Right lung (tissue), 10 donors: ENCODE data around the gene MIEF2. TPM values are rescaled to one million over a fixed set of nuclear protein-coding genes. Genes with fewer than 3 reads are reported as not detected.
A peak's percentile ranks its signal among the peaks of the same experiment; 100 is the strongest.
"Not testable (repeated sequence)": the region's sequence is repeated elsewhere in the genome, so short reads cannot be mapped to it uniquely, and the experiment has no call there.

Source experiments
- DNase-seq, 2 donors: peaks; one replicate each; pipeline ENCODE4 v3.0.0-alpha.2; 2013
- long read RNA-seq, 8 donors: transcript quantifications; one replicate each; lab custom pipeline, GENCODE V29; 2026
- polyA plus RNA-seq, 5 donors: library from polyadenylated mRNA; unstranded; fragments of 120-200 nt; gene quantifications; one replicate each; pipeline versions ENCODE4 v1.2.1 to v1.2.3, GENCODE V29; 2013; ENCODE audit warnings: inconsistent platforms in 1 of 5, low replicate concordance in 1 of 5; ENCODE audit not compliant: insufficient read length in 5 of 5, insufficient read depth in 1 of 5

The MIEF2 gene, protein sequence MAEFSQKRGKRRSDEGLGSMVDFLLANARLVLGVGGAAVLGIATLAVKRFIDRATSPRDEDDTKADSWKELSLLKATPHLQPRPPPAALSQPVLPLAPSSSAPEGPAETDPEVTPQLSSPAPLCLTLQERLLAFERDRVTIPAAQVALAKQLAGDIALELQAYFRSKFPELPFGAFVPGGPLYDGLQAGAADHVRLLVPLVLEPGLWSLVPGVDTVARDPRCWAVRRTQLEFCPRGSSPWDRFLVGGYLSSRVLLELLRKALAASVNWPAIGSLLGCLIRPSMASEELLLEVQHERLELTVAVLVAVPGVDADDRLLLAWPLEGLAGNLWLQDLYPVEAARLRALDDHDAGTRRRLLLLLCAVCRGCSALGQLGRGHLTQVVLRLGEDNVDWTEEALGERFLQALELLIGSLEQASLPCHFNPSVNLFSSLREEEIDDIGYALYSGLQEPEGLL
- 10 to 100 TPM in 3 of 5 donors, 1 to 10 TPM in 2; 7.3 to 12.9 (median 10.3) TPM for polyA plus RNA-seq
- long read RNA-seq, donor 1, transcript MIEF2-201 (4 exons, 3,364 nt) = major isoform, 8 of 9 reads
- long read RNA-seq, donor 1, partial matches to known transcripts = 0 of 9 reads
- long read RNA-seq, donor 1, other reads (novel, unspliced or antisense) = 0 of 9 reads
- long read RNA-seq, donor 2, partial matches to known transcripts = 0 of 3 reads
- long read RNA-seq, donor 2, other reads (novel, unspliced or antisense) = 0 of 3 reads
- long read RNA-seq, donor 3, transcript MIEF2-201 (4 exons, 3,364 nt) = major isoform, 5 of 6 reads
- long read RNA-seq, donor 3, partial matches to known transcripts = 0 of 6 reads
- long read RNA-seq, donor 3, other reads (novel, unspliced or antisense) = 0 of 6 reads
- long read RNA-seq, donor 4, transcript MIEF2-201 (4 exons, 3,364 nt) = major isoform, 5 of 6 reads
- long read RNA-seq, donor 4, partial matches to known transcripts = 0 of 6 reads
- long read RNA-seq, donor 4, other reads (novel, unspliced or antisense) = 0 of 6 reads
- long read RNA-seq, donor 5, transcript MIEF2-201 (4 exons, 3,364 nt) = major isoform, 6 of 8 reads
- long read RNA-seq, donor 5, partial matches to known transcripts = 0 of 8 reads
- long read RNA-seq, donor 5, other reads (novel, unspliced or antisense) = 0 of 8 reads
- long read RNA-seq, donor 6, transcript MIEF2-201 (4 exons, 3,364 nt) = major isoform, 5 of 6 reads
- long read RNA-seq, donor 6, partial matches to known transcripts = 0 of 6 reads
- long read RNA-seq, donor 6, other reads (novel, unspliced or antisense) = 0 of 6 reads
- long read RNA-seq, donor 7, transcript MIEF2-201 (4 exons, 3,364 nt) = major isoform, 7 of 7 reads
- long read RNA-seq, donor 7, partial matches to known transcripts = 0 of 7 reads
- long read RNA-seq, donor 7, other reads (novel, unspliced or antisense) = 0 of 7 reads
- long read RNA-seq, donor 8, partial matches to known transcripts = 0 of 1 reads
- long read RNA-seq, donor 8, other reads (novel, unspliced or antisense) = 0 of 1 reads

DNA sequence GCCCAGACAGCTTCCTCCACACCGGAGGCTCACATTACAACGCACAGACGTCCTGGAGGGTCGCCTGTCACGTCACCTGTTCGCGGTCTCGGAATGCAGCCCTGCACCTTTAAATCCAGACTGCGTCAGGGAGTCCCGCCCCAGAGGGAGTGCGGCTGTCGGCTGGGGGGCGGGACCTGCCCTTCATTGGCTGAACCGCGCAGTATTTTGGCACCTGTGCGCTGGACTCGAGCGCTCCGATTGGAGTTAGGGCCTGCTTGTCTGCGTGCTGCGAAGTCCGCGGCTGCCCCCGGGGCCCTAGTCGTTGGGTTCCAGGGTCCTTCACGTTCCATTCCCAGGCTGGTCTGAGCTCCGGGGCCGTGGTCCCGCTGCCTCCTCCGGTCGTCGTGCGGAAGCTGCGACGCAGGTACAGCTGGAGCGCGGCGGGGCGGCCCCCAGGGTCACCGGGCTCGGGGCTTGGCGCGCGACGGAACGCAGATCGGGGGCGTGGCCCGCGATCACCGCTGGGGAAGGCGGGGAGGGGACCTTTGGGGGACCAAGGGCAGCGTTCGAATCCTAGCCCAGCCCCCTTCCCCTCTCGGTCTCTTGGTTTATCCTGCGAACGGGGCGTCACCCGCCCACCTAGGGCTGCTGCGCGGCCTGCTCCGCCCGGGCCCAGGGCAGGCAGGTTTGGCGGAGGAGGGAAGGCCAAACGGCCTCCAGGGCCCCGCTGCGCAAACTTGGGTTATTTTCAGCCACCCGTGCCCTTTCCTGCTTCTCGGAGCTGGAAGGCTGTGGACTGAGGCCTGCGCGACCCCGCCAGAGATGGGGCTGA lies at the start of gene MIEF2:
TSS of gene MIEF2 (plus strand) at position 331 of the 814 bp plus-strand sequence. CDS start 2,059 bp downstream, outside the sequence.
- peak; percentile 94 to 95 for DNase-seq

DNA sequence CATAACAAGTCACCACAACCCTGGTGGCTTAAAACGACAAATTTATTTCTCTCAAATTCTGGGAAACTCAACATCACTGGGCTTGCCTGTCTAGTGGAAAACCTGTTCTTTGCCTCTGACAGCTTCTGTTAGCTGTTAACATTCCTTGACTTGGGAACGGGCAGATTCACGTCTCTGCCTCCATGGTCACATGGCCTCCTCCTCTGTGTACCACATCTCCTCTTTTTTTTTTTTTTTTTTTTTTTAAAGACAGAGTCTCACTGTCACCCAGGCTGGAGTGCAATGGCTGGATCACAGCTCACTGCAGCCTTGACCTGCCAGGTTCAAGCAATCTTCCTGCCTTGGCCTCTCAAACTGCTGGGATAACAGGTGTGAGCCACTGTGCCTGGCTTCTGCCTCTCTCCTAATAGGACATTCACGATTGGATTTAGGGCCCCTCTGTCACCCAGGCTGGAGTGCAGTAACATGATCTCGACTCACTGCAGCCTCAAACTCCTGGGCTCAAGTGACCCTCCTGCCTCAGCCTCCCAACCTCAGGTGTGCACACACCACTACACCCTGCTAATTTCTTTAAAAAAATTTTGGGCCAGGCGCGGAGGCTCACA lies 46.7 kb upstream of the MIEF2 start:
- no peak for DNase-seq

DNA sequence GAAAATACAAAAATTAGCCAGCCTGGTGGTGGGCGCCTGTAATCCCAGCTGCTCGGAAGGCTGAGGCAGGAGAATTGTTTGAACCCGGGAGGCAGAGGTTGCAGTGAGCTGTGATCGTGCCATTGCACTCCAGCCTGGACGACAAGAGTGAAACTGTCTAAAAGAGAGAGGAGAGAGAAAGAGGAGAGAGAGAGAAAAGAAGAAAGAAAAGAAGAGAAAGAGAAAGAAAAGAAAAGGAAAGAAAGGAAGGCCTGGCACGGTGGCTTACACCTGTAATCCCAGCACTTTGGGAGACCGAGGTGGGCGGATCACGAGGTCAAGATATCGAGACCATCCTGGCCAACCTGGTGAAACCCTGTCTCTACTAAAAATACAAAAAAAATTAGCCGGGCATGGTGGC lies 43.6 kb upstream of the MIEF2 start:
- not testable (repeated sequence) for DNase-seq

DNA sequence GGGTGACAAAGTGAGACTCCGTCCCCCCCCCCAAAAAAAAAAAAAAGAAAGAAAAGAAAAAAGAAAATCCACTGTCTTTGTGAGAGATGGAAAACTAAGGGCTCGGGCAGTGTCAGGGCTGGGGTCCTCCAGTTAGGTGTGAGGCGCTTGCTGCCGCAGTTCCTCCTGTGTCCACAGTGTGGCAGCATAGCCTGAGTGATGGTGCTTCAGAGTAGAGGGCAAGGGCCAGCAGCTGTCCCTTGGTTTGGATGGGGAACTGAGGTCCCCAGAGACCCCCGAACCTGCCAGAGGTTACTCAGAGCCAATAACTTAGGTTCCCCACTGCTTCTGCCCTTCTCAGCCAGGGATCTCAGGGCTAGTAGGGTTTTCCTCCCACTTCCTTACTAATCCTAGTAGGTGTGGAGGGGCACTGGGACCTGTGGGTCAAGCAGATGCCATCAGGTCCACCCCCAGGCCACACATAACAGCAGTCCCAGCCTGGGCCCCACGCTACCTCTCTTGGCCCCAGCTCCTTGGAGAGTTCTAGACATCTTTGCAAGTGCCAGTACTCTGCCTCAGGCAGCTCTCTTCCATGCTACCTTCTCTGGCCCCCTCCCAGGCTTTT lies 42.9 kb upstream of the MIEF2 start:
- DNase-seq = peak; percentile 37 to 46

DNA sequence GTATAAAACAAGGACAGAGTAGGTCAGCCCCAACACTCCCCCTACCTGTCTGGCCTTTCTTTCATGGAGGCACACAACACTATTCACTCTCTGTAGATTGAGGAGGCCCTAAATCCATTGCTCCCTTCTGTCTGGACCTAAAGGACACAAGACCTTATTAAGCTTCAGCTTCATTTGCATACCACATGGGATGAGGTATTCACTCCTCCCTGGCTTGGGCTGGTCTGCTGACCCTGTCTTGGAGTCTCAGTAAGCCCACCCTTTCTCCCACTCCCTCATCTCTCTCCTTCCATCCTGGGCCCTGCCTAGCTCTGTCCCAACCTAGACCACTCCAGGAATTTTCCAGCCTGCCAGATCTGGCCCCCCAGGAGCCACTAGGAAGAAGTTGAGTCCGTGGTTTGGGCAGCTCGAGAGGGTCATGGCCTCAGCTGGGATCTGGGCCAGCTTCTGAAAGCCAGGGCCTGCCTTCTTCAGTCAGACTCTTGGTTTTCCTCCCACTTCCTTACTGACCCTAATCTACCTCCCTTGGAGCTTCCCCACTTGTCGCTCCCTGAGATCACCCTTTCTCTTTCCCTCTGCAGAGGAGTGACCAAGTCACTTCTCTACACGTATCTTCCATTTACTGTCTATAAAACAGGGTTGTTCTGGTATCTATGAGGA lies 41.6 kb upstream of the MIEF2 start:
- DNase-seq = peak; percentile 23 to 36

DNA sequence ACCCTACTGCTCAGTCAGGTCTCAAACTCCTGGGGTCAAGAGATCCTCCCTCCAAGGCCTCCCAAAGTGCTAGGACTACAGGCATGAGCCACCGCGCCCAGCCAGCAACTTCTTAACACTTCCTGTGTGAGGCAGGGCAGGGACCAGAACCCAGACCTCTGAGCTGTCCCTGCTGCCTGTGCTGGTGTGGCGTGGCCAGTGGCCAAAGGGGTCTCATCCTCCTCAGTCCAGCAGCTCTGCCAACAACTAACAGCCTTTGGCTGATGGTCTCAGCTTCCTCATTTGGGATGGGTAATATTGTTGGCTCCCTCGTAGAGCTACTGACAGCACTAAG lies 36.4 kb upstream of the MIEF2 start:
- DNase-seq = no peak

DNA sequence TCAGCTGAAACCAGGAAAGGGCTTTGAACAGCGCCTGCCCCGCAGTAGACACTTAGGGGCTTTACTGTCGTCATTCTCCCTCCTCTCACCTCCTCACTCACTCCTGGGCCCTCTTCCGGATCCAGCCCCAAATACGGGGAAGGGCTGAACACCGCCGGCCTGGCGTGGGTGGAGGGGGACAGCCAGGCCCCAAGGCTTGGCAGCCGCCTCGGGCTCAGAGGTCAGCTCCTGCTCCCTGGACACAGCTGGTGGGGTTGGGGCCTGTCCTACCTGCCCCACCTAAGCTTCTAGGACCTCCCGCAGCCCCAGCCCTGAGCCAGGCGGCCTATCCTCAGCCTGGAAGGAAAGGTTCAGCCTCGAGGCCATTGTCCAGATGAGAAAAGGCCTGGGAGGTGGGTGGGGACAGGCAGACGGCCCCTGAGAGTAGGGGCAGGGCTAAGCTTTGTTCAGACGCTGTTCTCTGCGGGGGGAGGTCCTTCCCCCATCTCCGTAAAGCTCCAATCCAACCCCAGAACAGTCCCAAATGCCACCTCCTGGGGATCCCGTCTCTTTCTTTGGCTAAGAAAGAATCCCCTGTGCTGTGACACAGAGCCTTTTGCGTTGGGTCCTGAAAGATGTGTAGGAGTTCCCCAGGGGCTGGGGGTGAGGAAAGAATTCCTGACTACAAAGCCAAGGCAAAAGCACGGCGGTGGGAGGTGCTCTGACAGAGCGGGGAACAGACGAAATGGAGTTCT lies 35.9 kb upstream of the MIEF2 start:
- peak; percentile 31 to 45 for DNase-seq

DNA sequence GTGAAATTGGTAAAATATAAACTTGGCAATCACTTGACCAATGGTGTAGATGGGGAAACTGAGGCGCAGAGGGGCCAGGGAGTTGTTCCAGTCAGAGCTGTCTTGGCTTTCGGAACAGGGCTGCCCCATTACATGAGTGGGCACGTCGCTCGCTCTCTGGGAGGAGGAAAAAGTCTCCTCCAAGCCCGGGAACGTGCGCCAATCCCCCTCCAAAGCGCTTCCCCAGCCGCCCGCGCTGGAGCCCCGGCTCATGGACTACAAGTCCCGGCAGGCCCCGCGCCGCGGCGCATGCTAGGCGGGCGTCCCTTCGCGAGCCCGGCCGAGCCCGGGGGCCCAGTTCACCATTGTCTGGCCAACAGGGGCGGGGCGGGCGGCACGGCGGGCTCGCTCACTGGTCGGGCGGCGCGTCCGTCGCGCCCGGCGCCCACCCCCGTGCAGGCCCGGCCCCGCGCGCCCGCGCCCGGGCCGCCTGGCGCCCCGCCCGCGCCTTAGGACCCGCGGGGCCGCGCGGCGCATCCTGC lies 35.3 kb upstream of the MIEF2 start, which contains the start of gene LLGL1:
TSS of gene LLGL1 (plus strand) at position 515 of the 521 bp plus-strand sequence. CDS start 48 bp downstream, outside the sequence.
- DNase-seq = peak; percentile 95

DNA sequence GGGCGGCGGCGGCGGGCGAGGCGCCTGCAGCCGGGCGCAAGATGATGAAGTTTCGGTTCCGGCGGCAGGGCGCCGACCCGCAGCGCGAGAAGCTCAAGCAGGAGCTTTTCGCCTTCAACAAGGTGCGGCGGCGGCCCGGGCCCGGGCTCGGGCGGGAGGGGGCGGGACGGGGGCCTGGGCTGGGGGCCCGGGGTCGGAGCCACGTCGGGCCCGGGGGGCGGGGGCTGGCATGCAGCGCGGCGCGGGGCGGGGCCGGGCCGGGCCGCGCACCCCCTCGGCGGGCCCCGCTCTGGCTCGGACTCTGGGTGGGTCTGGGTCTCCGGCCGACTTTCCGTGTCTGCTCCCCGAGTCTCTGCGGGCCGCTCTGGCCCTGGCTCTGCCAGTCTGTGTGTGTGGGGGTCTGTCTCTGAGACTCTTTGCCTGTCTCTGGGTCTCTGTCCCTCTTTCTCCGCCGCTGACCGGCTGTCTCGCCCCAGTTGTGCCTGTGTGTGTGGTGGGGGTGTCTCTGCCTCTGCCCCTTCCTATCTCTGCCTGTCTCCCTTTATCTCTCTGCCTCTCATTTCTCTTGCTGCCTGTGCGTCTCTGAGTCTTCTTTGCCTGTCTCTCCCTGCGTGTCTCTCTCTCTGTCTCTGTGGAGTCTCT lies 34.7 kb upstream of the MIEF2 start:
- no peak for DNase-seq

DNA sequence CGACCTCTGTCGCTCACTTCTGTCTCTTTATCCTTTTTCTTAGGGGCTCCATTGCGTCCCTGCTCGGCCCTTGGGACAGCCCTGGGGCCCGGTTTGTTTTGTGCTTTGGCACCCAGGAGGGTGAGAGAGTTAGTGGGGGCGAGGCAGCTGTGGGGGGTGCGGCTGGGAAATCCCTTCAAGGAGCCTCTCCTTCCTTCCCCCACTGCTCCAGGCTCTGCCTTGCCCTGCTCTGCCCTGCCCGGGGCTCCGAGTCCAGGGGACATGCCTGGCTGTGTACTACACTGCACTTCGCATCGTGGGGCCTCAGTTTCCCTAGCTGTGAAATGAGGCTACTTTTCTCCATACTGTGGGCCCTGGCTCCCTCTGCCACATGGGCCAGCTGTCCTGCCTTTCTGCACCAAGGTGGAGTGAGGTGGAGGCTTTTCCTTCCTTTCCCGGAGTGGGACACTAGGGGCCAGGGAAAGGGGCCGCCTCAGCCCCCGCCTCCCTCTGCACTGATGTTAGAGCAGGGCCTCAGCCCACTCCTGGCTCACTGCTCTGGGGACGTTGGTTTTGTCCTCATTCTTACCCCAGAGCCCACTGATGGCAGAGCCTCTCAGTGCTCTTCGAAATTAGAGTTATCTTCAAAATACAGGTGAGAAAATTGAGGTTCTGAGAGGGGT lies 34.0 kb upstream of the MIEF2 start:
- no peak for DNase-seq

DNA sequence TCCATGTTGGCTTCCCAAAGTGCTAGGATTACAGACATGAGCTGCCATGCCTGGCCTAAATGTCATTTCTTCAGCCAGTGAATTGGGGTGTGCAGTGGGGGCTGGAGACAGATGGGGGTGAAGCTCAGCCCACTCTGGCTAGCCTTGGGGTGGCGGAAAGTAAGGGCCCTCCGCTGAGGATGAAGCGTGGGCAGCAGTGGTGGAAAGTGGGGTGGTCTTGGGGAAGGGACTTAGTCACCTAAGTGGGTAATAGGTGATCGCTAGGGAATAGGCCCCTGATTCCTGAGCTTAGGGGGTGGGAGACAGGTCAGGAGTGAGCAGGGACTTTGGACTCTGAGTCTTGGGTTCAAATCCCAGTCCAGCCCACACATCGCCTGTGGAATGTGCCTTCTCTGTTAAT lies 32.8 kb upstream of the MIEF2 start:
- no peak for DNase-seq

DNA sequence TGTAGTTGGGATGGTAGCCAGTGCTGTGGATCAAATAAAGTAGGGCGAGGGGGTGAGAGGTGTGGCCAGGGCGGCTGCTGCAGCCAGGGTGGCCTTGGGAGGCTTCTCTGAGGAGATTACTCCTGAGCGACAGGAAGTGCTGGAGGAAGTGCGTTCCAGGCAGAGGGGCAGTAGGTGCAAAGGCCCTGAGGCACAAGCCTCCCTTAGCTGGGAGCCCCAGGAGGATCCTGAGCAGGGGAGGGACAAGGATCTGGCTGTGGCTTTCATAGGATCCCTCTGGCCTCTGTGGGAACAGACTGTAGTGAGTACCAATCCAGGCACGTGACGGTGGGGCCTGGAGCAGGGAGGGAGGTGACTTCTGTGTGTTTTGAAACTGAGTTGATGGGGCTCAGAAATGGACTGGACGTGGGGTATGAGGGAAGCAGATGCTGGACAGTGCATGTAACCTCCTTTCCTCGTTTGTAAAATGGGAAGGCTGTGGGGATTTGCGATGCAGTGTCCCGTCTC lies 32.2 kb upstream of the MIEF2 start:
- DNase-seq = no peak

DNA sequence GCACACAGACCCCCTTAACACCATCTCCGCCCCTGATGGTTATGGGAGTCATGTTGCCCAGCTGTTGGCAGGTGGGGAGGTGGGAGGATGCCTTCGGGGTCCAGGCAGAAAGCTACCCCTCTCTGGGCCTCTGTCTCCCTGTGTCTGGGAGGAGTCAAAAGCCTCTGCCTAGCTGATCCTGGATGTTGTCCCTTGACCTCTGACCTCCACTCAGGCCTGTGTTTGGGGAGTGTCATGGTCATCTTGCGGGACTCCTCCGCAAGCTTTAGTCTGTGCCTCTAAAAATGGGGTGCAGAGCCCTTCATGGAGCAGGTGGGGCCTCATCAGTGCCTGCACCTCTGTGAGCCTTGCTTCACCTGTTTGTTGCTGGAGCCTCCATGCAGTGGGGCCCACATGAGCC lies 31.2 kb upstream of the MIEF2 start:
- DNase-seq = no peak

DNA sequence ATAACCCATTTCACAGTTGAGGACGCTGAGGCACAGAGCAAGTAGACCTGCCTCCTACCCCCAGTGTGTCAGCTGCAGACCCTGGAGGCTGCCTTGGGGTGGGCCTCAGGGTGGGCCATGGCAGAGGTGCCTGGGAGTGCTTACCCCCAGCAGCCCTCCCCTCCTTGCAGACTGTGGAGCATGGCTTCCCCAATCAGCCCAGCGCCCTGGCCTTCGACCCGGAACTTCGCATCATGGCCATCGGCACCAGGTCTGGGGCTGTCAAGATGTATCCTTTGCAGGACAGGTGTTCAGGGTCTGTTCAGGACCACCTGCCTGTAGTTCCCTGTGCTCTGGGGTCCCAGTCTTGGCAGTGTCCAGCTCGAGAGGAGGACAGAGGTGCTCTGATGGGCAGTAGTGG lies 30.7 kb upstream of the MIEF2 start:
- DNase-seq = no peak

DNA sequence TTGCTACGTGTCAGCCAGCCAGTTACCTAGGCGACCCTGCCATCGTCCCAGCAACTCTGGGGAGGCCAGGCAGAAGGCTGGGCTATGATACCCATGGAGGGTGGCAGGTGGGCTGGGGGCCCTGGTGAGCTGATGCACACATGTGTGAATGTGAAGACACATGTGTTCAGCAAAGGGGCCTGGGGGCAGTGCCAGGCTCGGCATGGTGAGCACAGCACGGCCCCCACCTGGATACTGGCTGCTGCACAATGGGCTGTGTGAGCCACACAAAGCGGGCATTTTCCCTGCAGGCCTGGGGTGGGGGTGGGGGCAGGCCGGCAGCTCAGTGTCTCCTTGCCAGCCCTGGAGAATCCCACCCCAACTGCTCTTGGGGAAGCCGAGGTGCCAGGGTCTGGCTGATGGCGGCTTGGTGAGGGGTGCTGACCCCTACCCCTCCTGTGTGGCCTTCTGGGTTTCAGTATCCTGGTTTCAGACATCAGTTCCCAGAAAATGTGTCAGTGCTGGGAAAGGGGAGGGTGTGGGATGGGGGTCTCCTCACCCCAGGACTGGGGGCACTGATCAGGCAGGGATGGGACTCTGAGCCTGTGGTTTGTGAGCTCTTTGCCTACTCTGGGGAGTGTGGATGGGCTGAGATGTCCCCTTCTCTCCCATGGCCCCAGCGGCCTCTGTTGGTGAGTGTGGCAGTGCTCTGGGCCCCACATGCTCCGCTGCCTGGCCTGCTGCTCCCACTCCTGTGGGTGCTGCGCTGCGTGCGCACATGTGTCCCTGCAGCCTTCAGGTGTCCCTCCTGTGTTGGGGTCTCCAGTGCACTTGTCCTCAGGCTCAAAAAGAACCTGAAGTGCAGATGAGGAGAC lies 29.9 kb upstream of the MIEF2 start:
- no peak for DNase-seq

DNA sequence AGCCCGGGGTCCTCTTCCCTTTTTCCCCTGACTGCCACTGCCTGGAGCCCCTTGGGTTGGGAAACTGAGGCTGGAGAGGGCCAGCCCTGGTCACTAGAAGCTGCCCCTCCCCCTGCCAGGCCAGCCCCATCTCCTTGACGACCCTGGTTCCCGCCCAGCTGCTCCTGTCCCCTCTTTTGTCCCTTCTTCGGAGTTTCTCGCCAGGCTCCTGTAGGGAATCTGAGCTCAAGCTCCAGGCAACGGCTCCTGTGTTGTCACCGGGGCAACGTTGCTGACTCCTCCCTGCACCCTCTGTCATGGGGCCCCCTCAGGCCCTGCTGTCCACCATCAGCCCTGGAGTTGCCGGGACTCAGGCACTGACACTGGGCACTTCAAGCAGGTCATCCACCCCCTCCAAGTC lies 29.3 kb upstream of the MIEF2 start:
- no peak for DNase-seq
